ENCODE results near the gene PAIP2.
"Not testable (repeated sequence)": the region's sequence is repeated elsewhere in the genome, so short reads cannot be mapped to it uniquely, and the experiment has no call there.

The PAIP2 gene

GRCh38 chr5:139335811-139336210 is 5.8 kb upstream of the PAIP2 start:
- H3K36me3 ChIP-seq (ENCODE audit: insufficient read depth, low read length): peaks cover 23% of the 10 kb centered on the region
- H3K27me3 ChIP-seq (ENCODE audit: insufficient read depth, low read length): no peaks in the 10 kb centered on the region
- H3K4me3 ChIP-seq (ENCODE audit: low read length): no peak overlapping the region
- H3K9me3 ChIP-seq (ENCODE audit: insufficient read depth, low read depth, low read length): no peaks in the 10 kb centered on the region
- peak overlapping the region; percentile 36; the same call in 1 of the 2 replicates for H3K27ac ChIP-seq (ENCODE audit: low read depth, low read length)
- no peak overlapping the region for H3K9ac ChIP-seq (ENCODE audit: low read depth, low read length)
- no peaks in the 10 kb centered on the region for H3K4me1 ChIP-seq (ENCODE audit: insufficient read depth, low read length)
- WGBS: 93% methylated on average over 5 of the region's 6 CpGs

DNA sequence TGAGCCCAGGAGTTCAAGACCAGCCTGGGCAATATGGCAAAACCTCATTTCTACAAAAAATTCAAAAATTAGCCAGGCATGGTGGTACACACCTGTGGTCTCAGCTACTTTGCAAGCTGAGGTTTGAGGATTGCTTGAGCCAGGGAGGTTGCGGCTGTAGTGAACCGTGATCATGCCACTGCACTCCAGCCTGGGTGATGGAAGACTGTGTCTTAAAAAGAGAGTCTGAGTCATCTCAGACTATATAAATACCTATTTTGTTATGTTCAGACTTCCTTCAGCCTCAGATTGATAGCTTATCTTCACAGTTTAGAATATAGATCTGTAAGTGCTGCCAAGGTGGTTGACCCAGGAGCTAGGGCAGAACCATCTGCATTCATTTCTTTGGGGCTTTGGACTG is 1.6 kb upstream of the PAIP2 start:
- H3K4me3 ChIP-seq (ENCODE audit: low read length): no peak overlapping the region
- H3K27me3 ChIP-seq (ENCODE audit: insufficient read depth, low read length): no peaks in the 10 kb centered on the region
- H3K4me1 ChIP-seq (ENCODE audit: insufficient read depth, low read length): peaks cover 11% of the 10 kb centered on the region
- peaks cover 12% of the 10 kb centered on the region; the same call in 1 of the 2 replicates for H3K36me3 ChIP-seq (ENCODE audit: insufficient read depth, low read length)
- WGBS: 100% methylated on average over 2 of the region's 2 CpGs
- H3K9me3 ChIP-seq (ENCODE audit: insufficient read depth, low read depth, low read length): no peaks in the 10 kb centered on the region
- H3K27ac ChIP-seq (ENCODE audit: low read depth, low read length): no peak overlapping the region
- no peak overlapping the region for H3K9ac ChIP-seq (ENCODE audit: low read depth, low read length)

DNA sequence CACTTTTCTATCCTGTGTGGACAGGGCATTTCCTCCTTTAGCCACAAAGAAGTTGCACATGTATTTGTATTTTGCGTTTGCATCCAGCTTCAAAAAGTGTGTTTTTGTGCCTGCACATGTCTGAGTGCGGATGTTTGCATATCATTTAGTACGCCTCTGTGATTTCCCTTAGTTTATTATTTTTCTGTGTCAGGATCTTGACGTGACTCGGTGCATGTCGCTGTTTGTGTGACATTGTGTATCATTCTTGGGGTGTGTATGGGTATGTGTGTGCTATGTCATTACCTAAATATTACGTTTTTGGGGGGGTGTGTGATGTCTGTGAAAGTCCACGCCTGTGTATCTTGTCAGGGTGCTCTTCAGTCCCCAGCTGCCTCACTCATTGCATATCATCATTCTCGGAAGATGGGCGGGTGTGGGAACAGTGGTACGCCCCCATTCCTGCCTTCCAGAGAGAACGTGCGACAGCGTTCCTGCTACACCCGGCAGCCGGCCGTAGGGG is 416 bp upstream of the PAIP2 start:
- no peaks in the 10 kb centered on the region for H3K27me3 ChIP-seq (ENCODE audit: insufficient read depth, low read length)
- WGBS: 18% methylated on average over 17 of the region's 17 CpGs
- H3K9me3 ChIP-seq (ENCODE audit: insufficient read depth, low read depth, low read length): no peaks in the 10 kb centered on the region
- peaks cover 16% of the 10 kb centered on the region; the same call in 1 of the 2 replicates for H3K36me3 ChIP-seq (ENCODE audit: insufficient read depth, low read length)
- no peak overlapping the region for H3K27ac ChIP-seq (ENCODE audit: low read depth, low read length)
- peak overlapping the region; percentile 83 for H3K4me3 ChIP-seq (ENCODE audit: low read length)
- H3K4me1 ChIP-seq (ENCODE audit: insufficient read depth, low read length): peaks cover 11% of the 10 kb centered on the region
- H3K9ac ChIP-seq (ENCODE audit: low read depth, low read length): 0 out of 2 replicates have a peak overlapping the region, but pooled peaks have one; percentile 21

DNA sequence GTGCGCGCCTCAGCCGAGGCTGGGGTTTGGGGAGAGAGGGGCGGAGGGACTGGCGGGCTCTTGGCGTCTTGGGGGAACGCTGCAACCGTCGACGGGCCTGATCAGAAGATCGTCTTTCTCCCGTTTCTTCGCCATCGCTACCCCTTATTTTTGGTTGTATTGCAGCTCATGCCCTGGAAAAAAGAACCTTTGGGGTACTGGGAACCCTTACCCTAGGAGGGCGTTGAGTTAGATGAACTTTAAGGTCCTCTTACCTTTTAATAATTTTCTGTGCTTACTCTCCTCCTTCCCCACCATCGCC is 719 bp downstream of the PAIP2 start:
- Histone ChIP-seq H3K9me3 (ENCODE audit: insufficient read depth, low read depth, low read length) (no peaks in the 10 kb centered on the region), H3K4me3 (ENCODE audit: low read length) (peak overlapping the region; percentile 83), H3K4me1 (ENCODE audit: insufficient read depth, low read length) (peaks cover 11% of the 10 kb centered on the region), H3K27ac (ENCODE audit: low read depth, low read length) (peak overlapping the region; percentile 95), H3K9ac (ENCODE audit: low read depth, low read length) (peak overlapping the region; percentile 99), H3K27me3 (ENCODE audit: insufficient read depth, low read length) (no peaks in the 10 kb centered on the region), H3K36me3 (ENCODE audit: insufficient read depth, low read length) (peaks cover 16% of the 10 kb centered on the region; the same call in 1 of the 2 replicates)
- WGBS: 0% methylated on average over 15 of the region's 16 CpGs

DNA sequence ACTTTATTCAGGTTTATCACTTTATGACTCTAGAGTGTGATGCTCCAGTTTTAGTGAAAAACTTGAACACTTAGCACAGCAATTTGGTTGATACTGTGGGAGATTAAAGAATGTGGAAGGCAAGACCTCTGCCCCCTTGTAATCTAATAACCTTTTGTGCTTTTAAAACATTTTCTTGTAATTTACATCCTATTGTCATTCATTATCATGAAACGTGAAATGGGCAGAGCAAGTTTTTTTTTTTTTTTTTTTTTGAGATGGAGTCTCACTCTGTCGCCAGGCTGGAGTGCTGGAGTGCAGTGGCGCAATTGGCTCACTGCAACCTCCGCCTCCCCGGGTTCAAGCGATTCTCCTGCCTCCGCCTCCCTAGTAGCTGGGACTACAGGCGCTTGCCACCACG is 1.8 kb downstream of the PAIP2 start:
- Histone ChIP-seq H3K36me3 (ENCODE audit: insufficient read depth, low read length) (peaks cover 16% of the 10 kb centered on the region; the same call in 1 of the 2 replicates), H3K27me3 (ENCODE audit: insufficient read depth, low read length) (no peaks in the 10 kb centered on the region), H3K9ac (ENCODE audit: low read depth, low read length) (peak overlapping the region; percentile 99; the same call in 1 of the 2 replicates), H3K4me3 (ENCODE audit: low read length) (peak overlapping the region; percentile 83), H3K27ac (ENCODE audit: low read depth, low read length) (no peak overlapping the region), H3K9me3 (ENCODE audit: insufficient read depth, low read depth, low read length) (no peaks in the 10 kb centered on the region), H3K4me1 (ENCODE audit: insufficient read depth, low read length) (peaks cover 11% of the 10 kb centered on the region)
- WGBS: 88% methylated on average over 9 of the region's 9 CpGs

- 97% methylated on average over 2 of the region's 2 CpGs for WGBS
- peaks cover 11% of the 10 kb centered on the region for H3K4me1 ChIP-seq (ENCODE audit: insufficient read depth, low read length)
- H3K27me3 ChIP-seq (ENCODE audit: insufficient read depth, low read length): no peaks in the 10 kb centered on the region
- peaks cover 16% of the 10 kb centered on the region; the same call in 1 of the 2 replicates for H3K36me3 ChIP-seq (ENCODE audit: insufficient read depth, low read length)
- H3K9ac ChIP-seq (ENCODE audit: low read depth, low read length): no peak overlapping the region
- H3K9me3 ChIP-seq (ENCODE audit: insufficient read depth, low read depth, low read length): no peaks in the 10 kb centered on the region
- peak overlapping the region; percentile 15; the same call in 1 of the 2 replicates for H3K4me3 ChIP-seq (ENCODE audit: low read length)
- H3K27ac ChIP-seq (ENCODE audit: low read depth, low read length): no peak overlapping the region
These were observed 2.5 kb downstream of the PAIP2 start for GRCh38 chr5:139344177-139344576.

DNA sequence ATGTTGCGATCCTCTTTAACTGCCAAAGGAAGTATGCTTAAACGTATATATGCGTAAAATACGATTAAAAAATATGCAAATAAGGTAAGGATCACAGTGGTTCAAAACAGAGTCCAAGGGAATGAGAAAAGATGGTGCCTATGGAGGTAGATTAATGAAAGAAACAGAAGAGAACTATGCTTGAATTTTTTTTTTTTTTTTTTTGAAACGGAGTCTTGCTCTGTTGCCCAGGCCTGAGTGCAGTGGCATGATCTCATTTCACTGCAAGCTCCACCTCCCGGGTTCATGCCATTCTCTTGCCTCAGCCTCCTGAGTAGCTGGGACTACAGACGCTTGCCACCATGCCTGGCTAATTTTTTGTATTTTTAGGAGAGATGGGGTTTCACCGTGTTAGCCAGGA is 3.8 kb downstream of the PAIP2 start:
- H3K27ac ChIP-seq (ENCODE audit: low read depth, low read length); H3K27me3 ChIP-seq (ENCODE audit: insufficient read depth, low read length); H3K9me3 ChIP-seq (ENCODE audit: insufficient read depth, low read depth, low read length); H3K9ac ChIP-seq (ENCODE audit: low read depth, low read length); H3K4me3 ChIP-seq (ENCODE audit: low read length): not testable (repeated sequence)
- Histone ChIP-seq H3K4me1 (ENCODE audit: insufficient read depth, low read length) (peaks cover 11% of the 10 kb centered on the region), H3K36me3 (ENCODE audit: insufficient read depth, low read length) (peaks cover 16% of the 10 kb centered on the region; the same call in 1 of the 2 replicates)
- WGBS: 98% methylated on average over 8 of the region's 8 CpGs

DNA sequence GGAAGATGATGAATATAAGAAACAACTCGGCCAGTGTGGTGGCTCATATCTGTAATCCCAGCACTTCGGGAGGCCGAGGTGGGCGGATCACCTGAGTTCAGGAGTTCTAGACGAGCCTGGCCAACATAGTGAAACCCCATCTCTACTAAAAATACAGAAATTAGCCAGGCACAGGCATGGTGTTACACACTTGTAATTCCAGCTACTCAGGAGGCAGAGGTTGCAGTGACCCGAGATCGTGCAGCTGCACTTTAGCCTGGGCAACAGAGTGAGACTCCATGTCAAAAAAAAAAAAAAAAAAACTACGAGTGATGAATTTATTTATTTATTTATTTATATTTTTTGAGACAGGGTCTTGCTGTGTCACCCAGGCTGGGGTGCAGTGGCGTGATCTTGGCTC is 6.2 kb downstream of the PAIP2 start:
- H3K36me3 ChIP-seq (ENCODE audit: insufficient read depth, low read length): peaks cover 24% of the 10 kb centered on the region
- WGBS: 96% methylated on average over 8 of the region's 9 CpGs

DNA sequence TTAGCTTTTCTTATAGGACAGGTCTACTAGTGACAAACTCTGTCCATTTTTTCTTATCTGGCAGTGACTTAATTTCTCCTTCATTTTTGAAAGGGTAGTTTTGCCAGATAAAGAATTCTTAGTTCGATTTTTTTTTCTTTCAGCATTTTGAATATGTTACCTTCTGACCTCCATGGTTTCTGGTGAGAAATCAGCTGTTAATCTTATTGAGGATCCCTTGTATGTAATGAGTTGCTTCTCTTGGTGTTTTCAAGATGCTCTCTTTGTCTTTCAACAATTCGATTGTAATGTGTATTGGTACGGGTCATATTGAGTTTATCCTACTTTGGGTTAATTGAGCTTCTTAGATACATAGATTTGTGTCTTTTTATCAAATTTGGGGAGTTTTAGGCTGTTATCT is 12.5 kb downstream of the PAIP2 start:
- Histone ChIP-seq H3K27ac (ENCODE audit: low read depth, low read length) (no peak overlapping the region), H3K4me3 (ENCODE audit: low read length) (no peak overlapping the region), H3K9ac (ENCODE audit: low read depth, low read length) (no peak overlapping the region), H3K4me1 (ENCODE audit: insufficient read depth, low read length) (no peaks in the 10 kb centered on the region), H3K9me3 (ENCODE audit: insufficient read depth, low read depth, low read length) (no peaks in the 10 kb centered on the region), H3K36me3 (ENCODE audit: insufficient read depth, low read length) (peaks cover 35% of the 10 kb centered on the region), H3K27me3 (ENCODE audit: insufficient read depth, low read length) (no peaks in the 10 kb centered on the region)
- WGBS: 94% methylated on average over 3 of the region's 3 CpGs

More for the DNA sequence above, 6.2 kb downstream of the PAIP2 start:
- not testable (repeated sequence) for H3K4me1 ChIP-seq (ENCODE audit: insufficient read depth, low read length); H3K9ac ChIP-seq (ENCODE audit: low read depth, low read length); H3K9me3 ChIP-seq (ENCODE audit: insufficient read depth, low read depth, low read length); H3K4me3 ChIP-seq (ENCODE audit: low read length); H3K27ac ChIP-seq (ENCODE audit: low read depth, low read length); H3K27me3 ChIP-seq (ENCODE audit: insufficient read depth, low read length)

GRCh38 chr5:139355900-139356299 is 14.2 kb downstream of the PAIP2 start:
- WGBS: 98% methylated on average over 8 of the region's 8 CpGs
- H3K4me3 ChIP-seq (ENCODE audit: low read length); H3K27ac ChIP-seq (ENCODE audit: low read depth, low read length); H3K9ac ChIP-seq (ENCODE audit: low read depth, low read length); H3K9me3 ChIP-seq (ENCODE audit: insufficient read depth, low read depth, low read length); H3K27me3 ChIP-seq (ENCODE audit: insufficient read depth, low read length); H3K4me1 ChIP-seq (ENCODE audit: insufficient read depth, low read length): not testable (repeated sequence)
- H3K36me3 ChIP-seq (ENCODE audit: insufficient read depth, low read length): peaks cover 35% of the 10 kb centered on the region

DNA sequence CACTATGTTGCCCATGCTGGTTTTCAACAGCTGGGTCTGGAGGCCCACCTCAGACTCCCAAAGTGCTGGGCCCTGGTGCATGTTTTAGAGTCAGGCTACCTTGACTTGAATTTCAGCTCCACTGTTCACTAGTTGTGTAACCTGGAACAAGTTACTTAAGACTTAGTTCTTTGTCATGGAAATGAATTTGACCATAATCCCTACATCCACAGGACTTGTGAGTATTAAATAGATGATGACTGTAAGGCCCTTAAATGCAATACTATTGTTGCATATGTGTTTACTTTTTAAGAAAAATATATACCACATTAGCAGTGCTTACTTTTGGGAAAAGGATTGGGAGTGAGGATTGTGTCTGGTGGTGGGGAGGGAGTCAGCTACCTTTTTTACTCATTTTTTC is 16.4 kb downstream of the PAIP2 start:
- Histone ChIP-seq H3K9ac (ENCODE audit: low read depth, low read length) (no peak overlapping the region), H3K4me1 (ENCODE audit: insufficient read depth, low read length) (no peaks in the 10 kb centered on the region), H3K9me3 (ENCODE audit: insufficient read depth, low read depth, low read length) (no peaks in the 10 kb centered on the region), H3K27ac (ENCODE audit: low read depth, low read length) (no peak overlapping the region), H3K4me3 (ENCODE audit: low read length) (no peak overlapping the region), H3K36me3 (ENCODE audit: insufficient read depth, low read length) (peaks cover 32% of the 10 kb centered on the region), H3K27me3 (ENCODE audit: insufficient read depth, low read length) (no peaks in the 10 kb centered on the region)

DNA sequence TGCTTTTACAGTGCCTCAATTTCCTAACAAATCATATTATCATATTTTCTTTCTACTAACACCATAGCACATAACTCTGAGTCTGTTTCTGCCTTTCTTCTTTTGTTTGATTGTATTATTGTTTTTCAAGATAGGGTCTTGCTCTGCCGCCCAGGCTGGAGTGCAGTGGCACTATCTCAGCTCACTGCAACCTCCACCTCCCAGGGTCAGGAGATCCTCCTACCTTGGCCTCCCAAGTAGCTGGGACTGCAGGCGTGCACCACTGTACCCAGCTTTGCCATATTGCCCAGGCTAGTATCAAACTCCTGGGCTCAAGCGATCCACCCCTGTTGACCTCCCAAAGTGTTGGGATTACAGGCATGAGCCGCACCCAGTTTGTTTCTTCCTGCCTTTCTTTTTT is 18.7 kb downstream of the PAIP2 start:
- Histone ChIP-seq H3K27ac (ENCODE audit: low read depth, low read length) (no peak overlapping the region), H3K4me1 (ENCODE audit: insufficient read depth, low read length) (no peaks in the 10 kb centered on the region), H3K36me3 (ENCODE audit: insufficient read depth, low read length) (peaks cover 37% of the 10 kb centered on the region), H3K4me3 (ENCODE audit: low read length) (no peak overlapping the region), H3K27me3 (ENCODE audit: insufficient read depth, low read length) (no peaks in the 10 kb centered on the region), H3K9ac (ENCODE audit: low read depth, low read length) (no peak overlapping the region), H3K9me3 (ENCODE audit: insufficient read depth, low read depth, low read length) (no peaks in the 10 kb centered on the region)
- WGBS: 92% methylated on average over 4 of the region's 4 CpGs
